Measurements from ENCODE around the gene ZNF33B.

ZNF33B gene

GRCh38 chr10:42637142-42637541, 1.2 kb downstream of the ZNF33B start:
- Mint-ChIP-seq H3K36me3 (peaks cover 18% of the 10 kb centered on the region), H3K27ac (peak overlapping the region; percentile 97), H3K4me1 (peaks cover 23% of the 10 kb centered on the region), H3K4me3 (peak overlapping the region; percentile 94), H3K9me3 (no peaks in the 10 kb centered on the region)
- ATAC-seq = no peak
- no peak for DNase-seq (ENCODE audit: low spot score in 2 of 2)

DNA sequence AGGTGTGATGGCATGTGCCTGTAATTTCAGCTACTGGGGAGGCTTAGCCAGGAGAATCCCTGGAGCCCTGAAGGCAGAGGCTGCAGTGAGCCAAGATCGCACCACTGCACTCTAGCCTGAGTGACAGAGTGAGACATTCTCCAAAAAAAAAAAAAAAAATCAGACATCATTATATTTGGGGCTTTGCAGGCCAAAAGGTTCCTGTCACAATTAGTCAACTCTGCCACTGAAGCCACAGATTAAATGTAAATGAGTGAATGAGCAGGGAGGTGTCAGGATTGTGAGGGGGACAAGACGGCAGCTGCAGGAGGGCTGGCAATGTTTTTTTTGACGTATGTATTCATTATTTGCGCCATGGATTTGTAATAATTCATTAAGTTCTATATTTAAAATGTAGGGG, 3.3 kb downstream of the ZNF33B start:
- H3K27ac Mint-ChIP-seq = no peak overlapping the region
- ATAC-seq (peak; percentile 20), DNase-seq (ENCODE audit: low spot score in 2 of 2) (no peak)

GRCh38 chr10:42632564-42632963, 5.8 kb downstream of the ZNF33B start:
- ATAC-seq = no peak
- Mint-ChIP-seq H3K4me3 (no peak overlapping the region), H3K9me3 (no peaks in the 10 kb centered on the region), H3K27ac (peak overlapping the region; percentile 38), H3K36me3 (peaks cover 53% of the 10 kb centered on the region), H3K4me1 (peaks cover 31% of the 10 kb centered on the region)
- DNase-seq (ENCODE audit: low spot score in 2 of 2) = no peak

More for the DNA sequence above, 3.3 kb downstream of the ZNF33B start:
- Mint-ChIP-seq H3K4me3 (no peak overlapping the region), H3K4me1 (peaks cover 32% of the 10 kb centered on the region), H3K36me3 (peaks cover 35% of the 10 kb centered on the region), H3K9me3 (no peaks in the 10 kb centered on the region)

- Mint-ChIP-seq H3K36me3 (peaks cover 68% of the 10 kb centered on the region), H3K4me3 (no peak overlapping the region), H3K4me1 (peaks cover 25% of the 10 kb centered on the region), H3K27ac (peak overlapping the region; percentile 35), H3K9me3 (no peaks in the 10 kb centered on the region)
- peak; percentile 63 for ATAC-seq
- DNase-seq (ENCODE audit: low spot score in 2 of 2) = no peak
Measured at GRCh38 chr10:42630537-42631134, 7.7 kb downstream of the ZNF33B start.

DNA sequence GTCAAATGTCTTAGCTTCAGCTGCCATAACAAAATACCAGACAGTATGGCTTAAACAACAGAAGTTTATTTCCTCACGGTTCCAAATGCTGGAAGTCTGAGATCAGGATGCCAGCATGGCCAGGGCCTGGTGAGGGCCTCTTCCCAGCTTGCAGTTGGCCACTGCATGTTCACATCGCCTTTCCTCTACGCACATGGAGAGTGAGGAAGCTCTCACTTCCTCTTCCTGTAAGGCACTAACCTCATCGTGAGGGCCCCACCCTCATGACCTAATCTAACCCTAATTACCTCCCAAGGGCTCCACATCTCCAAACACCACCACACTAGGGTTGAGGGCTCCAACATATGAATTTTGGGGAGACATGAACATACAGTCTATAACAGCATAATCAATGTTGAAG, 14.4 kb downstream of the ZNF33B start:
- Mint-ChIP-seq H3K27ac (peak overlapping the region; percentile 57), H3K4me1 (peaks cover 21% of the 10 kb centered on the region), H3K4me3 (no peak overlapping the region), H3K9me3 (peaks cover 8% of the 10 kb centered on the region), H3K36me3 (peaks cover 65% of the 10 kb centered on the region)
- DNase-seq (ENCODE audit: low spot score in 2 of 2) (no peak), ATAC-seq (no peak)

DNA sequence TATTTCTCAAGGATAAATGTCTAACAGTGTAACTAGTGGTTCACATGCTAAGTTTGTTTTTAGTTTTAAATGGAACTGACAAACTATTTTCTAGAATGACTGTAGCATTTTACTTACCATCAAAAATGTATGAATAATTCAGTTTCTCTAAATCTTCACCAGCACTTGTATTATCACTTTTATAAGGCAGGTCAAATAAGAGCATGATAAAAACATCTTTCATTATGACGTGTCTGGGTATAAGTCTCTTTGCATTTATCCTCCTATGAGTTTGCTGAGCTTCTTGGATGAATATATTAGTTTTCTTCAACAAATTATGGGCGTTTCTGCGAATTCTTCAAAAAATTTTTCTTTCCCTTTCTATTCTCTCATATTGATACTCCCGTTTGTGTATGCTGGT, 19.9 kb downstream of the ZNF33B start:
- Mint-ChIP-seq H3K4me1 (peaks cover 26% of the 10 kb centered on the region), H3K4me3 (no peak overlapping the region), H3K36me3 (peaks cover 43% of the 10 kb centered on the region), H3K9me3 (peaks cover 3% of the 10 kb centered on the region), H3K27ac (peak overlapping the region; percentile 41)
- ATAC-seq (peak; percentile 87), DNase-seq (ENCODE audit: low spot score in 2 of 2) (no peak)

DNA sequence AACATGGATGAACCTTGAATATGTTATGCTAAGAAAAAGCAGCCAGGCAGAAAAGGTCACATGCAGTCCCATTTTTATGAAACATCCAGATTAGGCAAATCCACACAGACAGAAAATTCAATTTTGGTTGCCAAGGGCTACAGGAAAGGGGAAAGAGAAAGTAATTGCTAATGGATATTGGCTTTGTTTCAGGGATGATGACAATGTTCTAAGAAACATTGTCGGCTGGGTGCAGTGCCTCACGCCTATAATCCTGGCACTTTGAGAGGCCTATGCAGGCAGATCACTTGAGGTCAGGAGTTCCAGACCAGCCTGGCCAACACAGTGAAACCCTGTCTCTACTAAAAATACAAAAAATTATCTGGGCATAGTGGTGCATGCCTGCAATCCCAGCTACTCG, 23.0 kb downstream of the ZNF33B start:
- ATAC-seq (no peak), DNase-seq (ENCODE audit: low spot score in 2 of 2) (no peak)
- peaks cover 49% of the 10 kb centered on the region for H3K36me3 Mint-ChIP-seq
- H3K27ac Mint-ChIP-seq = peak overlapping the region; percentile 29
- peaks cover 20% of the 10 kb centered on the region for H3K4me1 Mint-ChIP-seq
- H3K9me3 Mint-ChIP-seq = peaks cover 3% of the 10 kb centered on the region
- no peak overlapping the region for H3K4me3 Mint-ChIP-seq

GRCh38 chr10:42609872-42610271, 28.5 kb downstream of the ZNF33B start:
- DNase-seq (ENCODE audit: low spot score in 2 of 2) (no peak), ATAC-seq (no peak)
- H3K36me3 Mint-ChIP-seq = peaks cover 53% of the 10 kb centered on the region
- H3K4me1 Mint-ChIP-seq = peaks cover 11% of the 10 kb centered on the region
- H3K27ac Mint-ChIP-seq = peak overlapping the region; percentile 26
- H3K9me3 Mint-ChIP-seq = peaks cover 9% of the 10 kb centered on the region
- H3K4me3 Mint-ChIP-seq = no peak overlapping the region

GRCh38 chr10:42598249-42598873, 40.0 kb downstream of the ZNF33B start:
- Mint-ChIP-seq H3K9me3 (peaks cover 31% of the 10 kb centered on the region), H3K4me1 (no peaks in the 10 kb centered on the region), H3K4me3 (no peak overlapping the region), H3K36me3 (peaks cover 38% of the 10 kb centered on the region), H3K27ac (no peak overlapping the region)
- DNase-seq (ENCODE audit: low spot score in 2 of 2) (no peak), ATAC-seq (no peak)

GRCh38 chr10:42596196-42596595, 42.2 kb downstream of the ZNF33B start:
- H3K36me3 Mint-ChIP-seq = peaks cover 37% of the 10 kb centered on the region
- no peaks in the 10 kb centered on the region for H3K4me1 Mint-ChIP-seq
- DNase-seq (ENCODE audit: low spot score in 2 of 2) = no peak

DNA sequence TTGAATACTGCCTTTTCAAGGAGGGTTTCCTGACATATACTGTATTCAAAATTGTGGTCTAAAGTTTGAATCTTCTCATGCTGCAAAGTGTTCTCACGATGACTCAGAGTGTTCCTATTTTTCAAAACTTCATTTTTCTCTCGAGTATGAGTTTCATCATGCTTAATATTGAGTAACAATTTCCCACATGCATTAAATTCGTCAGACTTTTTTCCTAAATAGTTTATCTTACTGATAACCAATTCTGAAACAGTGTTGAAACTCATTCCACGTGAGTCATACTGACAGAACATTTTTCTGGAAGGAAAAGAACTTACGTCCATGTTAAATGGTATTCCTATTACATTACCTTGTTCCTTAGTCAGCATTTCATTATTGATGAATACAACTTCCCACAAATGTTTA, 44.1 kb downstream of the ZNF33B start:
- DNase-seq (ENCODE audit: low spot score in 2 of 2) = no peak
- H3K27ac Mint-ChIP-seq = no peak overlapping the region
- no peaks in the 10 kb centered on the region for H3K4me1 Mint-ChIP-seq
- no peak overlapping the region for H3K4me3 Mint-ChIP-seq
- H3K9me3 Mint-ChIP-seq = peaks cover 32% of the 10 kb centered on the region
- H3K36me3 Mint-ChIP-seq = peaks cover 29% of the 10 kb centered on the region
- no peak for ATAC-seq

More at GRCh38 chr10:42596196-42596595, 42.2 kb downstream of the ZNF33B start:
- H3K9me3 Mint-ChIP-seq = peaks cover 35% of the 10 kb centered on the region
- no peak for ATAC-seq
- H3K4me3 Mint-ChIP-seq = no peak overlapping the region
- H3K27ac Mint-ChIP-seq = no peak overlapping the region

- peaks cover 34% of the 10 kb centered on the region for H3K9me3 Mint-ChIP-seq
- no peak for ATAC-seq
- H3K27ac Mint-ChIP-seq = no peak overlapping the region
- H3K4me3 Mint-ChIP-seq = no peak overlapping the region
- H3K4me1 Mint-ChIP-seq = no peaks in the 10 kb centered on the region
- peaks cover 34% of the 10 kb centered on the region for H3K36me3 Mint-ChIP-seq
- DNase-seq (ENCODE audit: low spot score in 2 of 2) = no peak
Measured at GRCh38 chr10:42593284-42593683, 45.1 kb downstream of the ZNF33B start.

- no peak overlapping the region for H3K4me3 Mint-ChIP-seq
- no peak overlapping the region for H3K27ac Mint-ChIP-seq
- H3K4me1 Mint-ChIP-seq = no peaks in the 10 kb centered on the region
- peaks cover 10% of the 10 kb centered on the region for H3K36me3 Mint-ChIP-seq
- ATAC-seq (no peak), DNase-seq (ENCODE audit: low spot score in 2 of 2) (no peak)
- peaks cover 17% of the 10 kb centered on the region for H3K9me3 Mint-ChIP-seq
Measured at GRCh38 chr10:42583828-42584227, 54.5 kb downstream of the ZNF33B start.

DNA sequence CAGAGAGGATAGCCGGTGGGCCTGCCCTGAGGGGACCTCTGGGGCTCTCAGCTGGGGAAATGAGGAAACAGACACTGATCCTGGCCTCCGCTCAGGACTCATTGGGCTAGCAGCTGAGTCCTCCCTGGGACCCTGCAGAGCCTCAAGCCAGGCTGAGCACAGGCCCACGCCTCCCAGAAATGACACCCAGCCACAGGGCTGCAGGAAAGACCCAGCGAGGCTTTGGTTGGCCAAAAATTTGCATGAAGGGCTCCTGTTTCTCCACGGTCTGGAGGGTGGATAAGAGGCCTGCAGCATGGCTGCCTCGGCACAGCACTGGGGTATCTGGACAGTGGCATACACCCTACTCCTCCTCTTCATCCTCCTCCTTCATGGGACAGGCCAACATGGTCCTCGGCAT, 60.4 kb downstream of the ZNF33B start:
- Mint-ChIP-seq H3K4me1 (peaks cover 6% of the 10 kb centered on the region), H3K9me3 (peaks cover 7% of the 10 kb centered on the region)
- no peak for ATAC-seq

GRCh38 chr10:42576338-42576737, 62.0 kb downstream of the ZNF33B start:
- Mint-ChIP-seq H3K36me3 (no peaks in the 10 kb centered on the region), H3K9me3 (peaks cover 2% of the 10 kb centered on the region), H3K27ac (no peak overlapping the region), H3K4me1 (peaks cover 6% of the 10 kb centered on the region), H3K4me3 (no peak overlapping the region)
- DNase-seq (ENCODE audit: low spot score in 2 of 2) = no peak
- ATAC-seq = no peak

More for the DNA sequence above, 60.4 kb downstream of the ZNF33B start:
- Mint-ChIP-seq H3K4me3 (no peak overlapping the region), H3K27ac (no peak overlapping the region), H3K36me3 (no peaks in the 10 kb centered on the region)
- no peak for DNase-seq (ENCODE audit: low spot score in 2 of 2)

GRCh38 chr10:42574336-42574735, 64.0 kb downstream of the ZNF33B start:
- peaks cover 2% of the 10 kb centered on the region for H3K9me3 Mint-ChIP-seq
- H3K4me1 Mint-ChIP-seq = peaks cover 6% of the 10 kb centered on the region
- H3K27ac Mint-ChIP-seq = no peak overlapping the region
- no peak overlapping the region for H3K4me3 Mint-ChIP-seq
- no peaks in the 10 kb centered on the region for H3K36me3 Mint-ChIP-seq
- DNase-seq (ENCODE audit: low spot score in 2 of 2) (peak in 1 of 2 donors; percentile 4), ATAC-seq (no peak)

Data from stimulated activated effector memory CD8-positive, alpha-beta T cell treated with anti-CD3 and anti-CD28 coated beads, Interleukin-12 subunit alpha, Interleukin-12 subunit beta, amount 100 ng/mL, for 72 hours (primary cell).